Small intestine (tissue), 7 donors: ENCODE measurements around the gene PRKCB. TPM values are rescaled to one million over a fixed set of nuclear protein-coding genes. Genes with fewer than 3 reads are reported as not detected.
A peak's percentile ranks its signal among the peaks of the same experiment; 100 is the strongest.
"Not testable (repeated sequence)": the region's sequence is repeated elsewhere in the genome, so short reads cannot be mapped to it uniquely, and the experiment has no call there.

Source experiments
- DNase-seq, 2 donors: peaks; one replicate each; pipeline versions ENCODE4 v3.0.0 to v3.0.0-alpha.2; 2013
- FAIRE-seq: peaks from 2 replicates; lab custom pipeline; 2012; peaks lifted over from hg19 to GRCh38; lab: Jason Lieb, UNC
- H3K27ac ChIP-seq, 3 donors: one replicate each; pipeline ENCODE4 v1.5.1; 2013; ENCODE audit warnings: low read length in 2 of 3, mild to moderate bottlenecking in 2 of 3, control low read depth in 1 of 3, inconsistent platforms in 1 of 3, low read depth in 1 of 3, moderate library complexity in 1 of 3
- H3K27me3 ChIP-seq, 3 donors: one replicate each; pipeline ENCODE4 v1.6.1; 2013; ENCODE audit warnings: low read length in 3 of 3, inconsistent platforms in 1 of 3; ENCODE audit not compliant: control insufficient read depth in 3 of 3, insufficient read depth in 3 of 3
- H3K36me3 ChIP-seq, 3 donors: one replicate each; pipeline ENCODE4 v1.6.1; 2013; ENCODE audit warnings: low read length in 3 of 3, inconsistent platforms in 1 of 3, low read depth in 1 of 3, mild to moderate bottlenecking in 1 of 3, moderate library complexity in 1 of 3; ENCODE audit not compliant: control insufficient read depth in 3 of 3, insufficient read depth in 2 of 3
- H3K4me1 ChIP-seq, 3 donors: one replicate each; pipeline ENCODE4 v1.6.1; 2013; ENCODE audit warnings: low read length in 2 of 3, inconsistent platforms in 1 of 3, low read depth in 1 of 3, mild to moderate bottlenecking in 1 of 3, moderate library complexity in 1 of 3; ENCODE audit not compliant: control insufficient read depth in 3 of 3, insufficient read depth in 2 of 3
- H3K4me3 ChIP-seq, 3 donors: one replicate each; pipeline ENCODE4 v1.5.1; 2013; ENCODE audit warnings: low read length in 3 of 3, control low read depth in 1 of 3, inconsistent platforms in 1 of 3, low read depth in 1 of 3, mild to moderate bottlenecking in 1 of 3, moderate library complexity in 1 of 3
- H3K9me3 ChIP-seq, 2 donors: one replicate each; pipeline ENCODE4 v1.6.1; 2013; ENCODE audit warnings: low read depth in 1 of 2, low read length in 1 of 2; ENCODE audit not compliant: control insufficient read depth in 2 of 2, insufficient read depth in 1 of 2
- WGBS, 3 donors: extraction: QIAGEN DNeasy Blood & Tissue Kit; methylation state at CpG; one replicate each; pipeline ENCODE4 v1.1.7; 2013; 5-methylcytosine and 5-hydroxymethylcytosine counted together
- polyA plus RNA-seq, 4 donors: library from polyadenylated mRNA; stranded (reverse) in 3 of 4; unstranded in 1 of 4; fragments of 200-250 nt in 3 of 4; fragments of 120-200 nt in 1 of 4; gene quantifications; one replicate each; pipeline versions ENCODE4 v1.2.1 to v1.2.3, GENCODE V29; 2013
- donor health status: healthy with polysubstance abuse.
- donor health status: control.
- donor health status: control.
- donor health status: Bipolar disorder and iron deficiency.
- donor health status: healthy.

Gene PRKCB
- polyA plus RNA-seq, 4 donors = 2.3 to 5.1 (median 2.8) TPM

GRCh38 chr16:24024971-24025370, 189.2 kb downstream of the PRKCB start:
- WGBS, 3 donors = 86 to 96% (median 94%) methylated on average over 7 of the region's 7 CpGs
- H3K9me3 ChIP-seq = no peaks in the 10 kb centered on the region
- no peak for FAIRE-seq

GRCh38 chr16:24027466-24027865, 191.7 kb downstream of the PRKCB start:
- no peaks in the 10 kb centered on the region for H3K9me3 ChIP-seq
- peak; percentile 13 to 35 for DNase-seq
- H3K4me3 ChIP-seq = no peak overlapping the region
- H3K27me3 ChIP-seq = no peaks in the 10 kb centered on the region
- no peaks in the 10 kb centered on the region for H3K36me3 ChIP-seq
- WGBS, 3 donors = 31 to 61% (median 36%) methylated on average over 8 of the region's 8 CpGs
- H3K27ac ChIP-seq = no peak overlapping the region
- FAIRE-seq = no peak
- no peaks in the 10 kb centered on the region for H3K4me1 ChIP-seq

More at GRCh38 chr16:24024971-24025370, 189.2 kb downstream of the PRKCB start:
- Histone ChIP-seq H3K27ac (no peak overlapping the region), H3K27me3 (no peaks in the 10 kb centered on the region), H3K4me1 (no peaks in the 10 kb centered on the region), H3K4me3 (no peak overlapping the region), H3K36me3 (no peaks in the 10 kb centered on the region)
- DNase-seq = no peak

GRCh38 chr16:24029841-24030240, 194.1 kb downstream of the PRKCB start:
- H3K4me3 ChIP-seq, H3K27ac ChIP-seq, H3K36me3 ChIP-seq, H3K4me1 ChIP-seq, H3K27me3 ChIP-seq, DNase-seq, FAIRE-seq, H3K9me3 ChIP-seq: not testable (repeated sequence)
- WGBS, 3 donors = 86 to 96% (median 90%) methylated on average over 1 of the region's 1 CpG

GRCh38 chr16:24035127-24035842, 199.5 kb downstream of the PRKCB start:
- FAIRE-seq (no peak), DNase-seq (no peak)
- Histone ChIP-seq H3K4me3 (no peak overlapping the region), H3K4me1 (no peaks in the 10 kb centered on the region), H3K27ac (no peak overlapping the region), H3K27me3 (no peaks in the 10 kb centered on the region), H3K36me3 (no peaks in the 10 kb centered on the region), H3K9me3 (no peaks in the 10 kb centered on the region)
- WGBS, 3 donors = 46 to 64% (median 57%) methylated on average over 16 to 17 of the region's 17 CpGs

- Histone ChIP-seq H3K27ac (no peak overlapping the region), H3K4me1 (no peaks in the 10 kb centered on the region), H3K27me3 (no peaks in the 10 kb centered on the region), H3K36me3 (no peaks in the 10 kb centered on the region), H3K4me3 (no peak overlapping the region), H3K9me3 (no peaks in the 10 kb centered on the region)
- no peak for FAIRE-seq
- 31 to 75% (median 45%) methylated on average over 1 of the region's 1 CpG for WGBS, 3 donors
- DNase-seq = no peak
Observed at GRCh38 chr16:24036038-24036543, 200.3 kb downstream of the PRKCB start.

- H3K4me1 ChIP-seq = no peaks in the 10 kb centered on the region
- no peaks in the 10 kb centered on the region for H3K9me3 ChIP-seq
- no peaks in the 10 kb centered on the region for H3K36me3 ChIP-seq
- WGBS, 3 donors = 11 to 21% (median 19%) methylated on average over 8 of the region's 8 CpGs
- no peak for FAIRE-seq
- H3K4me3 ChIP-seq = no peak overlapping the region
- no peak overlapping the region for H3K27ac ChIP-seq
- DNase-seq = peak; percentile 63 to 68
- no peaks in the 10 kb centered on the region for H3K27me3 ChIP-seq
Observed at GRCh38 chr16:24036614-24037013, 200.8 kb downstream of the PRKCB start.

- Histone ChIP-seq H3K27ac (no peak overlapping the region), H3K4me1 (no peaks in the 10 kb centered on the region), H3K36me3 (no peaks in the 10 kb centered on the region), H3K9me3 (no peaks in the 10 kb centered on the region), H3K27me3 (no peaks in the 10 kb centered on the region), H3K4me3 (no peak overlapping the region)
- WGBS, 3 donors = 72 to 83% (median 80%) methylated on average over 3 of the region's 3 CpGs
- no peak for FAIRE-seq
- no peak for DNase-seq
Observed at GRCh38 chr16:24037335-24037734, 201.6 kb downstream of the PRKCB start.

GRCh38 chr16:24041834-24042631, 206.2 kb downstream of the PRKCB start:
- no peak overlapping the region for H3K27ac ChIP-seq
- H3K4me1 ChIP-seq = no peaks in the 10 kb centered on the region
- H3K4me3 ChIP-seq = no peak overlapping the region
- FAIRE-seq (no peak), DNase-seq (peak; percentile 56 to 61)
- no peaks in the 10 kb centered on the region for H3K36me3 ChIP-seq
- no peaks in the 10 kb centered on the region for H3K27me3 ChIP-seq
- no peaks in the 10 kb centered on the region for H3K9me3 ChIP-seq
- 37 to 39% (median 38%) methylated on average over 11 of the region's 11 CpGs for whole genome bisulfite sequencing, 3 donors
